HG03135 (cell line): ENCODE data around the gene PRKCA.
"Not testable (repeated sequence)": the region's sequence is repeated elsewhere in the genome, so short reads cannot be mapped to it uniquely, and the experiment has no call there.

ENCODE experiments used
- ATAC-seq: cut with Tn5 transposase; IDR thresholded peaks from one replicate; pipeline ENCODE4 v1.9.1; 2021; ENCODE audit warnings: mild to moderate bottlenecking, moderate library complexity; ENCODE audit not compliant: unreplicated experiment

PRKCA gene

GRCh38 chr17:66724581-66725341 lies 422.3 kb downstream of the PRKCA start:
- ATAC-seq, result no peak

GRCh38 chr17:66725438-66725837 lies 423.0 kb downstream of the PRKCA start:
- ATAC-seq, result not testable (repeated sequence)

DNA sequence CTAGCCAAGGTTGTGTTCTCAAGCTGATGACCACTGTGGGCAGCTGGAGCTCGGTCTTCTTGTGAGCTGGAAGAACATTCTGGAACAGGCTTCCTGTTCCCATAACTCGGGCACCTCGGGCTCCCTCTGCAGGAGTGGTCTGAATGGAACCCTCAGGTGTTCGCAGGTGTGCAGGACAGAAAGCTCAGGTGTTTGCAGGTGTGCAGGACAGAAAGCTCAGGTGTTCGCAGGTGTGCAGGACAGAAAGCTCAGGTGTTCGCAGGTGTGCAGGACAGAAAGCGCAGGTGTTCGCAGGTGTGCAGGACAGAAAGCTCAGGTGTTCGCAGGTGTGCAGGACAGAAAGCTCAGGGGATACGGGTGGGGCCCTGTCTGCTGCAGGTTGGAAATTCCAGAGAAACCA lies 423.5 kb downstream of the PRKCA start:
- no peak for ATAC-seq

DNA sequence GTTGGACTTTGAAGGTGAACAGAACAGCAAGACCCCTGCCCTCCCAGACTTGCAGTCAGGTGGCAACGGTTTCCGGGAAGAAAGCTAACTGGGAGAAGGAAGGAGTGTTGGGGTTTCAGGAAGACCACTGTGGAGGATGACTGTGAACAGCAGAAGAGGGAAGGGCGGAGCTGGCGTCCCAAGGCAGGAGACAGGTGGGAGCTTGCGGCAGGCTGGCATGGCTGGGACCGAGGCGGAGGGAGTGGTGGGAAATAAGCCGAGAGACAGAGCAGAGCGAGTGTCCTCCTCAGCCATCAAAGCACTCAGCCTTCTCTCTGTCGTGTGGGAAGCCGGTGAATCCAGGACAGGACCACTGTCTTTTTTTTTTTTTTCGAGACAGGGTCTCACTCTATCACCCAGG lies 424.0 kb downstream of the PRKCA start:
- ATAC-seq, result no peak

DNA sequence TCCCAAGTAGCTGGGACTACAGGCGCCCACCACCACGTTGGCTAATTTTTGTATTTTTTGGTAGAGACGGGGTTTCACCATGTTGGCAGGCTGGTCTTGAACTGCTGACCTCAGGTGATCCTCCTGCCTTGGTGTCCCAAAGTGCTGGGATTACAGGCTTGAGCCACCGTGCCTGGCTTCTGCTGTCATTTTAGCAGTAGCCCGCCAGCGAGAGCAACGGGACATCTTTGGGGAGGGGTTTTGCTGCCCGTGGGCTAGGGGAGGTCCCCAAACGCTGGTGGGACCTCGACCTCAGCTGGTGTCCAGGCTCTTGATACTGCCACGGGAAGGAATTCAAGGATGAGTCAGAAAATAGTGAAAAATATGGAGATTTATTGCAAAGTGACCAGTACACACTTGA lies 424.4 kb downstream of the PRKCA start:
- ATAC-seq, result no peak

DNA sequence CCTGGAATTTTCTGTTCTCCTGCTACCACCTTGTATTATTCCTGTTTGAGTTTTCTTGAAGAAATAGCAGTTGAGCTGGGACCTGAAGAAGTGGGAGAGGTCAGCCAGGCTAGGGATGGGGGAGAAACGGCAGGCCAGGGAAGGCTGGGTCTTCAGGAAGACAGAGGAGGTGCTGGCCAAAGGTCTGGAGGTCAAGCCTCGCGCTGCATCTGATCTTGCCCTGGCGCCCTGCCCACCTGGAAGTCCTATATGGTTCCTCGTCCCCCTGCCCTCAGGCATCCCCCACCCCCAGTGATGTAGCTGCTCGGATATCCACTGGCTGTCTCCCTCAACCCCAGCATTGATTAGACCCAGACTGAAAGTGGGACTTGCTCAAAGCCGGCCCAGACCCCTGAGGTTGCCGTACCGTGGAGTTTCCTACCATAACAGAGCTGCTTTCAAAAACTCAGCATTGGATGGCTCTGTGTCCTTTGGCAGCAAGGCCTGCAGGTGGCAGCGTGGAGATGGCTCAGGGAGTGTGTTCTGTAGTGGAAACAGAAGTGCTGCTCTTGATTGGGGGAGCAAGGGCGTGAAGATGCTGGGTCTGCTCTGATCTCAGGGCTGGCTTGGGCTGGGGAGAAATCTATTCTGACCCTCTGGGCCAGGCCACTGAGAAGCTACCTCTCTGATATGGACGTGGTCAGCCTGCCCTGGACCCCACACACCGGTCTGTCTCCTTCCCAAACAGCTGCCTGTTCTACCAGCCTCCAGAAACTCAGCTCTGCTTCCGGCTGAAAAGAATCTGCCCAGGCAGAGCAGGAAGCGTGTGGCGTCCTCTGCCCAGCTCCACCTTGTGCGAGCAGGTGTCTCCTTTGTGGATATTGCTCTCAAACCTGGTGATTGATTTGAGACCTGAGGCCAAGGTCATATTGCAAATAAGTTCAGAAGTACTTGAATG lies 425.5 kb downstream of the PRKCA start:
- ATAC-seq, result no peak

GRCh38 chr17:66730461-66730923 lies 428.1 kb downstream of the PRKCA start:
- no peak for ATAC-seq

- no peak for ATAC-seq
These were observed 431.3 kb downstream of the PRKCA start for GRCh38 chr17:66733759-66734158.

- ATAC-seq, result no peak
These were observed 432.0 kb downstream of the PRKCA start for GRCh38 chr17:66734186-66734943.

DNA sequence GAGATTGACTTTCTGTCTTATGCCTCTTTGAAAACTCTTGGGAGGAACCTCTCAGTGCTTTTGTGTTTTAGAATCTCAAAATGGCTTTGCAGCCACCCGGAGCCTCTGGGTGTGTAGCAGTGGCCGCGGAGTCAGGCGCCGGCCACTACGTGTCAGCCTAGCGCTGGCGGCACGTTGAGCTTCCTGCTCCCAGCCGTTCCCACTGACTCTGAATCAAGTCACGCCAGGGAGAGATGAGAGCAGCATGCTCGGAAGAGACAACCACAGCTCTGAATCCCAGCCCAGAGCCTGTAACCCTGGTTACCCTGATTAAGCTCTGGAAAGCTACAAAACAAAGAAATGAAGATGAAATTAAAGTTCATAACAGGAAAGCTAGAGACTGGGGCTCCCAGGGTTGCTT lies 435.1 kb downstream of the PRKCA start:
- ATAC-seq, result no peak

DNA sequence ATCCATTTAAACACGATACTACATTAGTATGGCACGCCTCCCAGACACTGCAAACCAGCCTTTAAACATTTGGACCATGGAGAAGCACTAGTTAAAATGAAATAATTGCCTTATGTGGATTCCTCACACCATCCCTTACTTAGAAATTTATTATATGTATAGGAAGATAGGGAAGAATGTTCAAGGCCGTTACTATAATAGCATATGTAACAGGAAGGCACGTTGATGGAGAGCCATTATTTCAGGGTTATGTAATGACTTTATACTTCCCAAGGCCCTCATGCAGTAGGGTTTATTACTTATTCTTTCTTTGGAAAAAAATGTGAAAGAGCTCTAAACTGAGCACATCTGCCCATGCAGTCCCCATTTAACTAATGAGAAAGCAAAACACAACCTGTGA lies 435.9 kb downstream of the PRKCA start:
- no peak for ATAC-seq

DNA sequence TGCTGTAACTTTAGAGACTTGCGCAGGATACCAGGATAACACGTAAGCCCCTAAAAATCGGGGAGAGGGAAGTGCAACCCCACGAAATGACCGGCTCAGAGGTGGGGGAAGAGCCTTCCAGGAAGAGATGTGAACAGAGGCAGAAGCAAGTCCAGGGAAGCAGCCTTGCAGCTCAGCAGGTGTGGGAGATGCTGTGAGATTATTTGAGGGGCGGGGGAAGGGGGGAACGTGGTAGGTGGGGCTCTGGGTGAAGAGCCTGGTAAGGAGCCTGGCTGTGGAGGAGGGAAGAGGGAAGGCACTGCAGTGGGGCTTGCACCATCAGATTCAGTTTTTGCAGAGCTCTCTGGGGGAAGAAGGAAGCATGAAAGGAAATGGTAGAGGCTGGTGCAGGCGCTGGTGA lies 437.1 kb downstream of the PRKCA start:
- ATAC-seq, result no peak

DNA sequence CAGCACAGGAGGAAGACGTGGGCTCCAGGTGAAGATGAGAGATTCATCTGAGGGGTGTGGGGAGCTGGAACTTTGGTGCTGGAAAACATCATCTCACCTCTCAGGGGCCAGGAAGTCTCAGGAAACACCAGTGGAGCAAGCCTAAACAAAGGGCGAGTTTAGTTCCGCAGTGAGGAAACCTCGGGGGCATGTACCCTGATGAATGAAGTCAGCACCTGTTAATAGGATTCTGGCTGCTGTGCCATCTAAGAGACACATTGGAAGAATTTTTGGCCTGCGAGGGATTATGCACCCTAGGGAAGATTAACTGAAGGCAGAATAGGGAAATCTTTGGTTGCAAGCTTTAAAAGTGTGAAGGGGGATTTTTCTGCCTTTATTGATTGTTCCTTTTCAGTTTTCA lies 437.8 kb downstream of the PRKCA start:
- ATAC-seq, result no peak

GRCh38 chr17:66743511-66743910 lies 441.1 kb downstream of the PRKCA start:
- ATAC-seq, result no peak

DNA sequence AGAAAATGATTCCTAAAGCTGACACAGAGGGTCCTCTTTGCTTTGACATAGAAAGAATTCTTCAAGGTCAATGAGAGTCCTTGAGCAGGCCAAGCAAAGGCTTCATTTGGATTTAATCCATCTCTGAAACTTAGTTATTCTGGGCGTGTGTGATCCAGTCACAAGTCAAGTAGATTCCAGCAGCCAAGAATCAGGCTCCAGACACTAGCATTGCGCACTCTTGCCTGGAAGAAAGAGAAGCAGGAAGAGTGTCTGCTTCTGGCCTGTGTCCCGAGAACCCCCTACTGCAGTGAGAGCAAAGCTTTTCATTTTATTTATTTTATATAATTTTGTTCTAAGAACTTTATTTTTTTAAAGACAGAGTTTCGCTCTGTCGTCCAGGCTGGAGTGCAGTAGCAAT lies 444.3 kb downstream of the PRKCA start:
- no peak for ATAC-seq

GRCh38 chr17:66747578-66748275 lies 445.3 kb downstream of the PRKCA start:
- ATAC-seq, result no peak

- no peak for ATAC-seq
These were observed 446.2 kb downstream of the PRKCA start for GRCh38 chr17:66748578-66748977.

GRCh38 chr17:66749217-66749832 lies 446.9 kb downstream of the PRKCA start:
- no peak for ATAC-seq

DNA sequence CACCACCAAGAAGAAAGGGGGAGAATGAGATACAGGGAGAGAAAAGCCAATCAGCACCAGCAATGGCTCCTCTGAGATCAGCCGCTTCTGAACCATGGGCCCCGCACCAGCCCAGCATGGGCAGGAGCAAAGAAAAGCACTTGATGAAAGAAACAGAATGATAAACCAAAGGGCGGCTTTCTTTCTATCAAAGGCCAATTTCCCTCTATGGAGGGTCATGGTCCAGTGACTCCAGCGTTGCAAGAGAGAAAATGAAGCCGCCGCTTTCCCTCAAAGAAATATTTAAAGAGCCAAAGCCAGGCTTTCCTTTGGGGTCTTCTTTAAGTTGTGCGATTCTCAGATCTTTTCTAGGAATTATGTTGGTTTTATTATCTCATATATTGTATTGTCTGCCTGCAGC lies 447.7 kb downstream of the PRKCA start:
- ATAC-seq, result no peak
